Measurements from ENCODE around the gene ABHD15.

ABHD15 gene

DNA sequence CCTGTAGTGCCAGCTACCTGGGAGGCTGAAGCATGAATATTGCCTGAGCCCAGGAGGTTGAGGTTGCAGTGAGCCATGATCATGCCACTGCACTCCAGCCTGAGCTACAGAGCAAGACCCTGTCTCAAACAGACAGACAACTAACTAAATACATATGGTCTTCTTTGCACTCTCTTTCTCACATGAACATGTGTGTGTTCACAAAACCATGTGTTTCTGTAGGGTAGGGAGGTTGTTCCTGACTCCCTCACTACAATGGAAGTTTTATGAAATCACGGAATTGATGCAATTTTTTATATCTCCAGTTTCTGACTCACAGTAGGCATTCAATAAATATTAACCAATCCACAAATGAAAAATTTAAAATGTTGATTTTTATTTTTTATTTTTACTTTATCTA is 48.5 kb downstream of the ABHD15 start:
- DNase-seq (ENCODE audit: low read depth): no peak

DNA sequence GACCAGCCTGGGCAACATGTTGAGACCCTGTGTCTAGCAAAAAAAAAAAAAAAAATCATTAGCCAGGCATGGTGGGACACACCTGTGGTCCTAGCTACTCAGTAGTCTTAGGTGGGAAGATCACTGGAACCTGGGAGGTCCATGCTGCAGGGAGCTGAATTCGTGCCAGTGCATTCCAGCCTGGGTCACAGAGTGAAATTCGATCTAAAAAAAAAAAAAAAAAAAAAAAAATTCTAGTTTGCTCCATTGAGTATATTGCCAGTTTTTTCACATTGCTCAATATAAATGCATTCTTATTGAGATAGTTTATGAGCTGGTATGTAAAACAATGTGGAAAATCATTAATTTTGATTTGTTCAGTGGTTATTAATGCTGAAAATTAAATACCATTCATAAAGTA is 52.0 kb downstream of the ABHD15 start:
- peak; percentile 7 for DNase-seq (ENCODE audit: low read depth)

DNA sequence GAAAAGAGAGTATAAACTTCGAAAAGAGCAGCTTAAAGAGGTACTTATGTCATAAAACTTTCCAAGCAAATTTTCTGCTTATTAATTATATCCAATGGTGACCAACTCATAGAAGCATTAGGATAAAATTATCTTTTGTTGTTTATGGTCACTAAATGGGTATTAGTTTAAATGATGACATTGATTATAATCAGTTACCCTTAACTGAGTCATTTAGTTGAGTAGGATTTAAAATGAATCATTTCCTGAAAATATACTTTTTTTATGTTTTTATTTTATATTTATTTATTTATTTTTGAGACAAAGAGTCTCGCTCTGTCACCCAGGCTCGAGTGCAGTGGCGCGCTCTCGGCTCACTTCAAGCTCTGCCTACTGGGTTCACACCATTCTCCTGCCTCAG is 55.9 kb downstream of the ABHD15 start:
- DNase-seq (ENCODE audit: low read depth): no peak
